K562 (cell line): ENCODE measurements around the gene AOC3. TPM values are rescaled to one million over a fixed set of nuclear protein-coding genes. Genes with fewer than 3 reads are reported as not detected.
A peak's percentile ranks its signal among the peaks of the same experiment; 100 is the strongest.

Experiments used
- CHD7 ChIP-seq: fragments of 200-600 bp; sonication (generic); IDR thresholded peaks from one replicate; pipeline ENCODE4 v1.6.1; 2012; ENCODE audit warnings: mild to moderate bottlenecking, low read depth, low read length, inconsistent platforms
- HDAC1 ChIP-seq, 2 experiments: fragments of 450-650 bp; IDR thresholded peaks; 2 replicates each; pipeline ENCODE4 v1.6.1; 2016 to 2017; ENCODE audit warnings: inconsistent platforms in 1 of 2, mild to moderate bottlenecking in 1 of 2, moderate library complexity in 1 of 2
- PYGO2 ChIP-seq: fragments of 450-650 bp; IDR thresholded peaks from 2 replicates; pipeline ENCODE4 v1.6.1; 2016; ENCODE audit warnings: mild to moderate bottlenecking, missing genetic modification characterization, moderate library complexity, missing compliant biosample characterization
- RERE ChIP-seq: sonication (generic); formaldehyde crosslinking; IDR thresholded peaks from 2 replicates; pipeline ENCODE4 v1.8.0; 2023; ENCODE audit warnings: missing genetic modification reagents, mild to moderate bottlenecking, borderline replicate concordance
- SNRNP70 ChIP-seq: fragments of 200-400 bp; formaldehyde crosslinking; optimal IDR thresholded peaks from 2 replicates; pipeline ENCODE3; 2017; ENCODE audit warnings: low read depth, low read length
- ZNF41 ChIP-seq: fragments of 250-450 bp; sonication (Bioruptor Pico); conservative IDR thresholded peaks from 2 replicates; pipeline ENCODE4 v1.4.0; 2020; ENCODE audit warnings: mild to moderate bottlenecking
- ZNF589 ChIP-seq: fragments of 200-800 bp; sonication (Bioruptor generic); IDR thresholded peaks from 2 replicates; pipeline ENCODE4 v1.6.1; 2016; ENCODE audit warnings: low read depth, missing genetic modification characterization, missing compliant biosample characterization
- polyA plus RNA-seq, 8 experiments: library from polyadenylated mRNA; depleted of rRNA in 4 of 8; stranded (reverse) in 5 of 8; unstranded in 3 of 8; fragments of >200 nt; fragmentation: Nextera tagmentation in 2 of 8; fragmentation: Illumina TruSeq in 1 of 8; extraction: Ambion mirVana in 2 of 8; extraction: Trizol in 1 of 8; gene quantifications; 2 replicates each; pipeline versions ENCODE4 v1.2.1 to v1.2.3, GENCODE V29; 2011 to 2014; ENCODE audit warnings: inconsistent platforms in 1 of 8, missing spikeins in 1 of 8
- total RNA-seq, 7 experiments: library from RNA; depleted of rRNA in 6 of 7; stranded (reverse); fragments of >200 nt in 6 of 7; fragmentation: Illumina TruSeq in 2 of 7; extraction: Trizol in 2 of 7; gene quantifications; 2 replicates each; pipeline versions ENCODE4 v1.2.1 to v1.2.3, GENCODE V29; 2011 to 2021; ENCODE audit warnings: low replicate concordance in 1 of 7

The AOC3 gene
- total and polyA plus RNA-seq, 9 of the 15 experiments (the other 6 are each of a cell fraction or from before 2014, with no cell fraction given): 0.09 to 0.42 (median 0.22) TPM; not detected in 3

GRCh38 chr17:42832934-42833766 lies 17.8 kb upstream of the AOC3 start, which contains the start of gene PSME3 (continued):
- TF ChIP-seq HDAC1 (IDR thresholded peaks at IDR 0.05) (peak; percentile 92 to 100; a peak in 3 of 4 replicates), ZNF41 (CRISPR knock-in tag) (no peak), RERE (CRISPR knock-in tag) (no peak), SNRNP70 (no peak), ZNF589 (CRISPR knock-in tag) (no peak), CHD7 (no peak), PYGO2 (tag) (no peak)
